Hematopoietic multipotent progenitor cell treated with erythropoietin and hydrocortisone succinate and interleukin-3 and kit ligand, for 15 days (in vitro differentiated cells): ENCODE results near the gene RGS21.

ENCODE experiments used
- DNase-seq: peaks from one replicate; pipeline ENCODE4 v3.0.0-alpha.2; 2015; ENCODE audit warnings: low spot score

The RGS21 gene

GRCh38 chr1:192378878-192379277, 62.1 kb downstream of the RGS21 start:
- DNase-seq, result no peak

- no peak for DNase-seq
Observed at GRCh38 chr1:192379554-192379953, 62.8 kb downstream of the RGS21 start.

DNA sequence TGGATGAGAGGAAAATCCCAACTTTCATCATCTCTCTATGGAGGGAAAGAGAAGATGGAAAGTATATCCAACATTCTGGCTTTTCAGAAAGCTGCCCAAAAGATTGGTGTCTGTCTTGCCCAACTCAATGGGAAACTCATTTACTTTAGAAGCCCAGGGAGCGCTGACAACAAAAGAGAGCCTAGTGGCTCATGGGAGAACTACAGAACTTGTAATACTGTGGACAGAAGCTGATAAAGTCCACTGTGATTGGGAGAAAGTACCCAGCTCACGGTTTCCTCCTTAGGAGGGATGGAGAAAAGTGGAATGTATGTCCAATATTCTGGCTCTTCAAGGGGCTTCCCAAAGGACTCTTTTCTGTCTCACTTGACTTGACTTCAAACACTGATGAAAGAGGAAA, 66.0 kb downstream of the RGS21 start:
- DNase-seq, result no peak

DNA sequence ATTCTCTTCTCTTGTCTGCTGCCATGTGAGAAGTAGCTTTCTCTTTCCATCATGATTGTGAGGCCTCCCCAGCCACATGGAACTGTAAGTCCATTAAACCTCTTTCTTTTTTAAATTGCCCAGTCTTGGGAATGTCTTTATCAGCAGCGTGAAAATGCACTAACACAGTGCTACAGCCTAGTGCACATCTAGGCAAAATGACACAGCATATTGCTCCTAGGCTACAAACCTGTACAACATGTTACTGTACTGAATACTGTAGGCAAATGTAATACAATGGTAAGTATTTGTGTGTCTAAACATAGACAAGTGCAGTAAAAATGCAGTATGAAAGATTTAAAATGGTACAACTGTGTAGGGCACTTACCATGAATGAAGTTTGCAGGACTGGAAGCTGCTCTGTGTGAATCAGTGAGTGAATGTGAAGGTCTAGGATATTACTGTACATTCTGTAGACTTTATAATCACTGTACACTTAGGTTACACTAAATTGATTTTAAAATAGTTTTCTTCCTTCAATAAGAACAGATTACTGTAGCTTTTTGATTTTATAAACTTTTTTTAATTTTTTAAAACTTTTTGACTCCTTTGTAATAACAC, 69.4 kb downstream of the RGS21 start:
- no peak for DNase-seq

DNA sequence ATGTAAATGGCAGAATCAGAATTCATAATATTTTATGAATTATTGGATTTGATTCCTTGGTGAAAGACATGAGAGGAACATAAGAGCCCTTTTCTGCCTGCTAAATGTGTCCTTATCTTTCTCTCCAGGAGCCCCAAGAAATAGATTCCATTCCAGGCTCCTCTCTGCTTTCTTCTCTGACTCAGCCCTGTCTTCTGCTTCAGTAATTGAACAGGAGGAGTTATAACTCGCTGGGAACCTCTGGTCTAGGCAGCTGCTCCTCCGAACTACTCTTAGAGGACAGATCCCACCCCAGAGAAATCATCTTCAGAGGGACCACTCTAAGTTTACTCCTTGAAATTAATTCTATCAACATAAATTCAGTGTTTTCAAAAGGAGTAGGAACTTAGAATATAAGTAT, 78.4 kb downstream of the RGS21 start:
- DNase-seq, result no peak

- DNase-seq, result no peak
Observed at GRCh38 chr1:192395895-192396294, 79.1 kb downstream of the RGS21 start.

- no peak for DNase-seq
Observed at GRCh38 chr1:192399161-192399560, 82.4 kb downstream of the RGS21 start.

- no peak for DNase-seq
Observed at GRCh38 chr1:192401825-192402224, 85.0 kb downstream of the RGS21 start.

- no peak for DNase-seq
Observed at GRCh38 chr1:192402571-192402970, 85.8 kb downstream of the RGS21 start.

DNA sequence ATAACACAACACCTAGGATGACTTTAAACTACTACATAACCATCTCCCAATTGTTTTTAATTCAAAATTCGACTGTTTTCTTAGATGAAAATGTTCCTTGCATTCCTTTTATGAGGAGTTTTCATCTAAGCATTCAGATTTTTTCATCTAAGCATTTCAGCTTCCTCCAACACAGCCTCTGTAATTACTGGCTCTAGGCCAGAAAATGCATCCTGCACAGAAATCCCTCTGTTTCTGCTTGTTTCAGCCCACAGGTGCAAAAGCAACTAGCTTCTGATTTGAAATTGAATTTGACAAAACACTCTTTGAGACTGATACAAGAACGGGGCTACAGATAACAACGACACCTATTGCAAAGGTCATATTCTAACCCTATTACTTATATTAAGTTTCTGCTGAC, 90.4 kb downstream of the RGS21 start:
- no peak for DNase-seq
